ENCODE data around the gene CAMKK2.

The CAMKK2 gene

DNA sequence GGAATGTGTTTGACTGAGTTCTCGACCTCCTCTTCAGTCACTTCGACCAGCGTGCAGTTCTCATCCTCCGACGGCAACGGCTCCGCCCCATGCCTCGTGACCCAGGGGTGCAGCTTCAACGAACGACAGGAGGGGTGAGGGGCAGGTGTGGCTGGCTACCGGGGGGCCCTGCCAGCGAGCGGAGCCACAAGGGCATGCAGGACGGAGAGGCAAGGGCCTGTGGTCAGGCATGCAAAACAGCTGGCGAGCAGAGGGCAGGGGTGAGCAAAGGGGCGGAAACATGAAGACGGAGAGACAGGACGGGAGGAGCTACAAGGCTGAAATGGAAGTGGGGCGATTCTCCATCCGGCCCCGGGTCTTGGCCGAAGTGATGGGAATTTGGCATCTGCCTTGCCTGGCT, 47.9 kb downstream of the CAMKK2 start:
- DNase-seq (ENCODE audit: low read depth in 4 of 4, low spot score in 1 of 4): no peak

DNA sequence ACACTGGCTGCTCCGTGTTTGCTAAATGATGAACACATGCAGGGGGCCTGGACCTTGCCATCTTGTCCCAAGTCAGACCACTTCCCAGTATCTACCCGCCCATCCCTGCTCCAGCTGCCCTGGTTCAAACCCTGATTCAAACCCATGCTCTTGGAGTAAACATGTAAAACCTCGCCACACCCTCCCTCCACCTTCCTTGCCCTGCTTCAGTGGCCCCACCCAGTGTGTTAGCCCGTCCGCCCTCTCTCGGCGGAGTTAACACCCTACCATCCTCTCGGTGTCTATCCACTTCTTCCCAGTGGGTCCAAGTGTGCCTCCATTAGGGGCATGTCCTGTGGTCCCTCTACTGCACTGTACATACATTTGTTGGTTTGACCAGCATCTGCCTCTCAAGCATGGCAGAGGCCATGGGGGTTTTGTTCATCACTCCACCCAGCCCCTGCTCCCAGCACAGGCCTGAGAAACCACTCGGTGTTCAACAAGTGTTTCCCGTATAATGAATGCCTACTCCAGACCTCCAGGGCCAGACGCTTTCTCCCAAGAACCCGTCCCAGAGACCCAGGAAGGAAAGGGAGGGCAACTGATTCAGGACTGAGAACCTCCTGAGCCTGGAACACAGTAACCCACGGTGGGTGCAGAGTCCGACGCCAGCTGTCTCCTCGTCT, 49.5 kb downstream of the CAMKK2 start:
- no peak for DNase-seq (ENCODE audit: low read depth in 4 of 4, low spot score in 1 of 4)

DNA sequence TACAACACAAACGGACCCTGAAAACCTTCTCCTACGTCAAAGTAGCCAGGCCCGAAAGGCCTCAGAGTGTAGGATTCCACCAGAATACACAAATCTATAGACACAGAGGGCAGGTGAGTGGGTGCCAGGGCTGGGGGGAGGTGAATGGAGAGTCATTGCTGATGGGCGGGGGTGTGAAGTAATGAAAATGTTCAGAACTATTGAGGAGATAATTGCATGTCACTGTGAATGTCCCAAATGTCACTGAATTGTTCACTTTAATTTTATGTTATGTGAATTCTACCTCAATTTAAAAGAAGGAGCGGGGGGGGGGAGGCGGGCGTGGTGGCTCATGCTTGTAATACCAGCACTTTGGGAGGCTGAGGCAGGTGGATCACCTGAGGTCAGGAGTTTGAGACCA, 50.6 kb downstream of the CAMKK2 start:
- no peak for DNase-seq (ENCODE audit: low read depth in 4 of 4, low spot score in 1 of 4)

DNA sequence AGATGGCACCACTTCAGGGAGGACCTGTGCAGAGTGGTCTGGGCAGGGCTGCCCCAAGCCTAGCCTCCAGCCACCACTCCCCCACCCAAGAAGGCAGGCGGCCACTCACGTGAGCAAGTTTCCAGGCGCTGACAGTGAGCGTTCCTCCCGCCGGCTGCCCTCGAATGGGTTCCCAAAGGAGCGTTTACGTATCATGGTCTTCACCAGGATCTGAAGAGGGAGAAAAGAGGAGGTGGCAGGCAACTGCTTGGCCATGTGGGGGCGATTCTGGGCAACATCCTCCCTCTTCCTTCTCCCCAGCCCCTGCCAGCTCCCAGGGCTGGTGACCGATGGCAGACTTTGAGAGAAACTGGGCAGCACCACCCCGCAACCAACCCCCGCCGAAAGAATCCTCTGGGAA, 51.5 kb downstream of the CAMKK2 start:
- no peak for DNase-seq (ENCODE audit: low read depth in 4 of 4, low spot score in 1 of 4)

DNA sequence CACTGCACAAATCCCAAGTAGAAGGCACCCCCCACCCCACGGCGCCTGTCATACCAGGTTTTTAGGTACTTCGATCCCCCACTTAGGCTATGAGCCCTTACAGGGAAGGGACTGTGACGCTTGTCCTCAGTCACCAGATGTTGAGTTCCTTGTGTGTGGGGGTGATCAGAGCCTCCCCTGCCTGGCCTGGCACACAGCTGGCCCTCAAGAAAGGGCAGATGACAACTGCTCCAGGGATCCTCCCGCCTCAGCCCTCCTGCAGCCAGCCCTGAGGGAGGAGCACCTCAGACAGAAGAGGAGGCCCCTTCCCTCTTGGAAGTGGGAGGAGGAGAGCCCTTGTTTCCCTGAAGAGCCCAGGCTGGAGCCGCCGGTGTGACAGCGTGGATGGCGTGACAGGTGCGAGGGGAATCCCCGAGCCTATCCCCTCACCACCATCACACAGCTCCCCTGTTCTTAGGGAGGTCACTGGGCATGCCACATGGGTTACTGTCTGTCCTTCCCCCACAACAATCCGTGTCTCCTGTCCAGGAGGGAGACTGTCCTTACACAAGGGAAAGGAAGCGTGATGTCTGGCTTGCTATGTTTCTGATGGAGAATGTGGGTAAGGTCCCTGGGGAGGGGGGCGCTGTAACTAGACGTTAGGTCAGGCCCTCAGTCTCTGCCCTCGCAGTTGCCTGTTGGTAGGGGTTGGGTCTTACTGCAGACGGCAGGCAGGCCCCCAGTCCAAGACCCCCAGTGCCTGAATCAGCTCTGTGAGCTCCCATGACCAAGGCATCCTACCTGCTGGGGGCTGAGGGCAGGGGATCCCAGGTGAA, 55.1 kb downstream of the CAMKK2 start:
- no peak for DNase-seq (ENCODE audit: low read depth in 4 of 4, low spot score in 1 of 4)

DNA sequence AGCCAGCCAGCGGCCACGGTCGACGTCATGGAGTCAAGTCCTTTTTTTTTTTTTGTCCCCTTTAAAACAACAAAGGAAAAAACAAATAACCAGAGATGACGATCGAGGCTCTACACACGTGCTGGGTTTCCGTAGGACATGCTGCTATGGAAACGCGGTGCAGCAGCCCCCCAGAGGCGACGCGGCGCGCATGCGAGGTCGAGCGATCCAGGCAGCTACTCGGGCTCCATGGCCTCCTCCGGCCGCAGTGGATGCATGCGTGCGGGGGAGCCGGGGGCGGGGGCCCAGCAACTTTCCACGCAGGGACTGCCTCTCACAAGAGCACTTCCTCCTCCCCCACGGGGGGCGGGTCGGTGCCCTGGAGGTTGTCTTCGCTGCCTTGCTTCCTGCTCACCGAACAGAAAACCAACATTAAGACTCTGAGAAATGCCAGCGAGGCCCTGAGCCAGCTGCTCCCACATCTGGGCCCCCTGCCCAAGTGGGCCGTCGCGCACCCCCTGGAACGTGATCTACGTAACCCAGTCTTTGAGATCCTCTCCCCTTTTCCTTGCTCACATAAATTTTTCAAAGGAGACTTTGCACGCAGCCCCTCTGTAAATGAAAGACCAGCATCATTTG, 55.9 kb downstream of the CAMKK2 start:
- DNase-seq (ENCODE audit: low read depth in 4 of 4, low spot score in 1 of 4): peak; percentile 27 to 68 (median 43)

DNA sequence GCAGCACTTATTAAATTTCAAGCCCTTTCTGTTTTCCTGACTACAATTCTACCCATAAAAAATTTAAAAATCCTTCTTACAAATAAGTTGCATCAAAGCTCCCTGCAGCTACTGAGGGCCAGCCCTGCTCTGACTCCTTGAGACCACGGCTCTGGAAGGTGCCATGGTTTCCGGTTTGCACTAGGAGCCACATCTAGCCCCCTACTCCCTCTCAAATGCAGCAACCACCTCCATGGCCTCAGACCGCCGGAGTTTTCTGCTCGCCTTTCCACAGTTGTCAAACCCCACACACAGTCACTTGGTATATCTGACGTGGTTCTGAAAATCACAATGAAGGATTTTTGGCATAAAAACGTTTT, 56.5 kb downstream of the CAMKK2 start:
- DNase-seq (ENCODE audit: low read depth in 4 of 4, low spot score in 1 of 4): no peak

DNA sequence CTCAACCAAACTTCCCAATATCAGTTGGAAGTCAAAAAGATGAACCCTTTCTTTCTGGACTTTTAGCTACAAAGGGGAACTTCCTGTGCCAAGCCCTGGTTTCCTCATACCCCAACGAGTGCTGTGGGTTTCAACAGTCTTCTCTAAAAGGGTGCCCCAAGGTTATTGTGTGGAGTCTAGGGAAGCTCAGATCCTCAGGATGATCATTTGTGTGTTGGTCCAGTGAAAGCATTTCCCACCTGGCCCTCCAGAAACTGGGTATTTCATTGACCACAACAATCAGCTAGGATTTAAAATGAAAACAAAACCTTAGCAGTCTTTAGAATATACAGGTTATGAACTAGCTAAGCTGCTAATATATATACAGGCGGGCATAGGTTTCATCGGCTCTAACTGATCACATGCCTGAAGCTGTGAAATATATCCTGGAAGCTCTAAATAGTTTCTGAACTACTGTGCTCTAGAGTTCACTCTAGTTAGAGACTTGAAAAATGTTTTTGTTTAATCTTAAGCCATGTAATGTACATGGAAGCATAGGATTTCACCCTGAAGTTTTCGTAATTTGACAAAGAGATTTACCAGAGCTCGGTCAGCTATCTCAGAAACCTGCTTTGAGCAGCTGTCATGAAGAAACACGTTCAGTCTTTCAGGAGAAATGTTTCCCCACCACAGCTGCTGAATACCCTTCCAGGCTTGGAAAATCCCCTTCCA, 57.0 kb downstream of the CAMKK2 start:
- DNase-seq (ENCODE audit: low read depth in 4 of 4, low spot score in 1 of 4): no peak

DNA sequence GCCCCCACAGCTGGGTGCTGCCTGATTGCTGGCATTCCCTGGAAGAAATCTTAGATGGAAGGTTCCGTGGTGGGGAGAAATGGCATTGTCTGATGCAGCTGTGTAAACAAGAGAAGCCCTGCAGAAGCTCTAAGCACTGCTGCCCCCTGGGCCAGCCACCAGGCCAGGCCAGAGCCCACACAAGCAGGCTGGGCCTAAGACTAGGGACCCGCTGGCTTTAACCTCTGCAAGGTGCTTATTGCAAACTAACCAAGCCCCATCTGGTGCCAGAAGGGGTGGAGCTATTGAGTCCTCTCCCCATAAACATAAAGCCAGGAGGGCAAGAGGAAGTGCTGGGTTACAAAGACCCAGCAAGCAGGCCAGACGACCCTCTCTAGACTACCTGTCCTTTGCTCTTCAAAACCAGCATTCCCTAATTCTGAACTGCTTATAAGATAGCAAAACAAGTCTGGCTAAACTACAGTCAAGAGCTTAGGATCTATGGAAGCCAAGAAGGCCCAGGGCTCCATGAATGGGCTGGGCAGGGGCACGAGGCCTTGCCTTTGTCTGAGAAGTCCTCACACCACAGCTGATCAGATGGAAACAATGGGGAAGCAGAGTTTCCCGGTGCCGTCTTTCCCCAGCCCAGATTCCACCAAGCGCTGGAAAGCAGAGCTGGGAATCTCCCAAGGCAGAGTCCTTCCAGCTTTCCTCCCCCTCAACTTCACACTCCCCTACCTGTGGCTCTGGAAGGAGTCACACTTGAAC, 57.7 kb downstream of the CAMKK2 start:
- no peak for DNase-seq (ENCODE audit: low read depth in 4 of 4, low spot score in 1 of 4)

DNA sequence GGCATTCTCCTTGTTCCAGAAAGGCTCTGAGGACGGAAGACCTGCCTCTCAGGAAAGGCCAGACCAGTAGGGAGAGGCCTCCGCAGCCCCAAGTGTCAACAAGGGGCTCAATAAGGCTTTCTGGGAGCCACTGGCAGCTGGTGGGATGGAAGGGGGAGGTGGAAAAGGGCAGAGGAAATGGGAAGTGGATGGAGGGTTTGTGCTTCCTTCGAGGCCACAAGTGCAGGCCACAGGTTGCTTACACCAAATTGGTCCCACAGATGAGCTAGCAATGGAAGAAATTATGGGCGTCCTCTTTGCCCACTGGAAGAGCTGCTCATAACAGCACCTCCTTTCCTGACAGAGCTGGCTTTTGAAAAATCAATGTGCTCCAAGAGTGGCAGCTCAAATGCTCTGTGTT, 58.4 kb downstream of the CAMKK2 start:
- DNase-seq (ENCODE audit: low read depth in 4 of 4, low spot score in 1 of 4): no peak

DNA sequence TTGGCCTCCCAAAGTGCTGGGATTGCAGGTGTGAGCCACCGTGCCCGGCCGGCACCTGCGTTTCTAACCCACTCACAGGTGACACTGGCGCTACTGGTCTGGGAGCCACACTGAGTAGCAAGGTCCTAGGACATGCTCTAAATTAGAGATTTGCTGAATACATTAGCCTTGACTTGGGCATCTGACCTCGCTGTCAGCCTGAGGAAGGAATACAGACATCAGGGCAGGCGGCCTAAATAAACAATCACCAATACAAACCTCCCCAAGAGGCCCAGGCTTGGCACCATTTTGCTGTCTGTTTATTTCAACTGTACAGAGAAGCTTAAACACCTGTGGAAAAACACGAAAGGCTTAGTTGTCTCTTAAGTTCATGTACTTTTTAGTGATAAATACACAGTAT, 59.1 kb downstream of the CAMKK2 start:
- DNase-seq (ENCODE audit: low read depth in 4 of 4, low spot score in 1 of 4): no peak

DNA sequence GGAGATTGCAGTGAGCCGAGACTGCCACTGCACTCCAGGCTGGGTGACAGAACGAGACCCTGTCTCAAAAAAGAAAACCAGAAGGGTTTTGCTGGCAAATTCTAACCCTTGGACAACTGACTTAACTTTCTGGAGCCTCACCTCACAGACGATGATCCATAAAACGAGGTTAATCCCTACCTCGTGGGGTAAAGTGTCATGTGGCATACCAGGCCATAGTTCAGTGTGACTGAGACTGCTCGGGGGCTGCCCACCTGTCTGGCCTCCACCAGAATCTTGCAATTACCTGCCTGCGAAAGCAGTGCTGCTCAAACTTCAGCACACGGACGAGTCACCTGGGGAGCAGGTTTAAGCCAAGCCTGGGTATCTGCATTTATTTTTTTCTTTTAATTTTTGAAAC, 59.7 kb downstream of the CAMKK2 start:
- DNase-seq (ENCODE audit: low read depth in 4 of 4, low spot score in 1 of 4): no peak

DNA sequence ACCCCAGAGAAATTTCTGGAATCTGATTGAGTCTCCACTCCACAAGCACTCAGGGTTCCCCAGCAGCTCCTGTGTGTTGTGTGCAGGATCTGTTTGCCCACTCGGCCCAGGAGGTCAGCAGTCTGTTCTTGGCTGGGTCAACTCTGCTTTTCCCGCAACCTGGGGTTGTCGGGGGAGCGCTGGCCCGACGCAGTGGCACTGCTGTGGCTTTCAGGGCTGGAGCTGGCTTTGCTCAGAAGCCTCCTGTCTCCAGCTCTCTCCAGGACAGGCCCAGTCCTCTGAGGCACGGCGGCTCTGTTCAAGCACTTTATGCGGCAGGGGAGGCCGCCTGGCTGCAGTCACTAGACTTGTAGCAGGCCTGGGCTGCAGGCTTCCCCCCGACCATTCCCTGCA, 62.9 kb downstream of the CAMKK2 start:
- no peak for DNase-seq (ENCODE audit: low read depth in 4 of 4, low spot score in 1 of 4)

DNA sequence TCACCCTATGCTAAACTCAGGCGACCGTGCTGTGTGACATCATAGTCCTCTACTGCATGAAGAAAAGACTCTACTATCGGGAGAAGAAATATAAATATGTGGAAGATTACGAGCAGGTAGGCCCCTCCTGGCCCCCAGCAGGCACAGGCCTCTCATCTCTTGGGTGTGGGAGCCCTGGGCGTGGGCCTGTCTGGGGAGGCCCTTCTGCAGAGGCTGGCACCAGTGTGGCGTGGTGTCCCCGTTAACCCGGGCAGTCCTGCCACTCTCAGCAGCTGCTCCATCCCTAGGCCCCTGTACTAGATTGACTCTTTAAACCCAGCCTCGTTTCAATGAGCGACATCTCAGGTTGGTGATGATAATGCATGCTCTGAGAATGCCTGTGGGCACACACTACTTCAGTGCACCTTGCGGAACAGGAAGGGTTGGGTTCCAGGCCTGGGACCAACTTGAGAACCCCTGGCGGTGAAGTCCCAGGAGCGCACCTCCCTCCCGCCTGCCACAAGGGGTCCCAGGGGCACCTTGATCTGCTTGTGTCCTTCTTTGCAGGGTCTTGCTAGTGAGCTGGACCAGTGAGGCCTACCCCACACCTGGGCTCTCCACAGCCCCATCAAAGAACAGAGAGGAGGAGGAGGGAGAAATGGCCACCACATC, 63.4 kb downstream of the CAMKK2 start:
- DNase-seq (ENCODE audit: low read depth in 4 of 4, low spot score in 1 of 4): no peak

DNA sequence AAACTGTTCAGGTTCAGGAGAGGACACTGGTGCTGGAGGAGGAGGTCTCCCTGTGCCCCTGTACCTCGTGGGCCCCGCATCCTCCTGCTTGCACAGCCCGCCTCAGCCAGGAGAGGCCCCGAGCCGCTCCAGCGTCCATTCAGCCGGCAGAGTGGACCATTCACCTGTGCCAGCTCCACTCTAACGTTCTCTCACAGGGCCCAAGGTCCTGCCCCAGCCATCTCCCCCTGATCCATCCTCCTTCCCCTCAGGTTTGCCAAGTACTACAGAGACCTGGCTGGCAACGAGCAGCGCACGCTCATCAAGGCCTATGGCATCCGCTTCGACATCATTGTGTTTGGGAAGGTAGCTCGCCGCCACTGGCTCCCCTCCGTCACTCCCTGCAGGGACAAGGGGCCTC, 64.3 kb downstream of the CAMKK2 start:
- DNase-seq (ENCODE audit: low read depth in 4 of 4, low spot score in 1 of 4): no peak

DNA sequence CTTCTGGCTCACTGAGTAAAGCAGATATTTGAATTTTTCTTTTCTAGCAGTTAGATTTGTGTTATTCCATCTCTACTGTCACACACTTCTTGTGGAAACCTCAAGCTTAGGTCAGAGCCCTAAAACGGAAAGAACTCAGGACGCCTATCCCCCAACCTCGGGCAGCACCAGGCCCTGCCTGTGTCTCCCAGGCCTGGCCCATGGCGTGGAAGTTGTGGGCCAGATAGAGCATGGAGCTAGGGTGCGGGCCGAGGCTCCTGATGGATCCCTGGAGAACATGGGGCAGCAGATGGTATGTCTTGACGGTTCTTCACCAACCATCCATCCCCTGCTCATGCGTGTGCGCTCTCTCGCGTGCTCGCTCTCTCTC, 66.0 kb downstream of the CAMKK2 start:
- DNase-seq (ENCODE audit: low read depth in 4 of 4, low spot score in 1 of 4): no peak

DNA sequence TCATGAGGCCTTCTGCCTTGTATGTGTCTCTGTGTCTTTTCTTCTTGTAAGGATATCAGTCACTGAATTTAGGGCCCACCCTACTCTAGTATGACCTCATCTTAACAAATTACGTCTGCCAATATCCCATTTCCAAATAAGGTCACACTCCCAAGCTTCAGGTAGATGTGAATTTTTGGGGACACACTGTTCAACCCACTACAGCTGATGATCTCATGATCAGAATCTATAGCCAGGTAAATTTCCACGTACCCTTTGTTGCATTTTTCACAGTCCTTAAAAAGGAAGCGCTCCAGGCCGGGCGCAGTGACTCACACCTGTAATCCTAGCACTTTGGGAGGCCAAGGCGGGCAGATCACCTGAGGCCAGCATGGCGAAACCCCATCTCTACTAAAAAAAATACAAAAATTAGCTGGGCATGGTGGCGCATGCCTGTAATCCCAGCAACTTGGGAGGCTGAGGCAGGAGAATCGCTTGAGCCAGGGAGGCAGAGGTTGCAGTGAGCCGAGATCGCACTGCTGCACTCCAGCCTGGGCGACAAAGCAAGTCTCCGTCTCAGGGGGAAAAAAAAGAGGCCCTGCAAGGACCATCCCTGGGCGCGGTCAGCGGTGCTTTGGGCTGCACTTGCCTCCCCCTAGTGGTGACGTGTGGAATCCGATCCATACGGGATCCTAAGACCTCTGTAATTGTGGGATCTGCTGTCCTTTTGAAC, 66.5 kb downstream of the CAMKK2 start:
- DNase-seq (ENCODE audit: low read depth in 4 of 4, low spot score in 1 of 4): peak in 2 of 4 experiments; percentile 46 to 47

DNA sequence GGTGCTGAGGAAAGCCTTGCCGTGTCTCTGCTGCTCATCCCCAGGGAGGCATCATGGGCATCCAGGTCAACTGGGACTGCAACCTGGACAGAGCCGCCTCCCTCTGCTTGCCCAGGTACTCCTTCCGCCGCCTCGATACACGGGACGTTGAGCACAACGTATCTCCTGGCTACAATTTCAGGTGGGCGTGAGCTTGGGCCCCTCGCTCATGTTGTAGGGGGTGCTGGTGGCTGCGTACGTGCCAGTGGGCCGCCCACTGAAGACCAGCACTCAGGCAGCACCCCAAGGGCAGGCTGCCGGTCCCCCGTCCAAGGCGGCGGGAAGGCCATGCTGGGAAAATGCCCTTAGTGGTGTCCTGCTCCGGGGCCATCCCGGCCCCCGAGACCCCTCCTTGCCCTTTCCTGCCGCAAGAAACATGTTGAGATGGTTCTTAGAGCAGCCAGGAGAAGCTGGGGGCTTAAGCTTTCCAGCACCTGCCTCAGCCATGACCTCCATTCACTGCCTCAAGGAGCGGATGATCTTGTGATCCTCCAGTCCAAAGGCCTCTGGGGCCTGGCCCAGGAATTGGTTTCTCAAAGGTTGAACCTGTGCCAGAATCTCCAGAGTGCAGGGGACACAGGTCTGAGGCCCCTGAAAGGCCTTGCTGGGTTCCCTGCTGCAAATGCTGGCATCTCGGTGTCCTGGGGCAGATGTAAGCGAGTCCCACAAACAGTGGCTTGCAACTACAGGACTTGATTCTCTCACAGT, 67.4 kb downstream of the CAMKK2 start:
- DNase-seq (ENCODE audit: low read depth in 4 of 4, low spot score in 1 of 4): no peak

DNA sequence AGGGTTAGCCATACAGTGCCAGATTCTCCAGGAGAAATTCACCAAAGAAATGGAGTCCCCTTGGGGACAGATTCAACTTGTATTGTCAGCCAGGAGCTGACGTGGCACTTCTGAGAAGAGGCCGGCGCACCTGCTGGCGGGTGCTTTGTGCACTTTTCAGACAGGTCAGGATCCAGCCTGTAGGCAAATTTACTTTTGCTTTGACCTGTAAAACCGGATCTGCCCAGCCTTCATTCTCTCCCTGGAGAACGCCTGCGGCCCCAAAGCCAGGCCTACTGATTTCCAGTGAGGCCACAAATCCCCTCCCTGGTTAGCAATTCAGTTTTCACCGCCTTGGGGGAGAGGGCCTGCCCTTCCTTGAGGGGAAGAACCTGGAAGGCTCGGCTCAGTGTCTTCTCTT, 69.2 kb downstream of the CAMKK2 start:
- no peak for DNase-seq (ENCODE audit: low read depth in 4 of 4, low spot score in 1 of 4)
